ENCODE measurements around the gene RIMKLA. TPM values are rescaled to one million over a fixed set of nuclear protein-coding genes. Genes with fewer than 3 reads are reported as not detected.

Gene RIMKLA
- total and polyA plus RNA-seq, 9 donors, result 0.02 to 0.27 (median 0.14) TPM; not detected in 1

GRCh38 chr1:42334240-42335049, 46.1 kb upstream of the RIMKLA start:
- no peak for TF ChIP-seq EP300 (IDR thresholded peaks at IDR 0.05)
- no peak for TF ChIP-seq CTCF (IDR thresholded peaks at IDR 0.05)
- TF ChIP-seq POLR2A (IDR thresholded peaks at IDR 0.05), result no peak
- H3K27ac ChIP-seq, result peak overlapping the region; percentile 64 to 80
- intact Hi-C loops (cut with DNase I), result loop anchor here in 1 of 4 donors (10.0 kb wide), 1 partner anchor 160 kb away; no protein-coding TSS in a partner anchor
- peaks cover 4% of the 10 kb centered on the region for H3K4me1 ChIP-seq (ENCODE audit: insufficient read depth)
- H3K27me3 ChIP-seq, result no peaks in the 10 kb centered on the region
- H3K36me3 ChIP-seq, result no peaks in the 10 kb centered on the region
- H3K4me3 ChIP-seq, result peak overlapping the region; percentile 90
- DNase-seq, result peak in 2 of 5 donors; percentile 44 to 45
- 0 to 2% (median 1%) methylated on average over 30 to 58 of the region's 58 CpGs for WGBS, 3 donors
- H3K9me3 ChIP-seq, result no peaks in the 10 kb centered on the region

- Histone ChIP-seq H3K27ac (peak within 1 kb of the TSS; percentile 64 to 80), H3K36me3 (no peaks in the 10 kb centered on the region), H3K4me3 (peak within 1 kb of the TSS; percentile 90), H3K4me1 (ENCODE audit: insufficient read depth) (peaks cover 4% of the 10 kb centered on the region), H3K27me3 (no peaks in the 10 kb centered on the region), H3K9me3 (no peaks in the 10 kb centered on the region)
- TF ChIP-seq CTCF (IDR thresholded peaks at IDR 0.05), result no peak
- TF ChIP-seq POLR2A (IDR thresholded peaks at IDR 0.05), result peak; percentile 50
- TF ChIP-seq EP300 (IDR thresholded peaks at IDR 0.05), result no peak
- intact Hi-C loops (cut with DNase I), result loop anchor here in 1 of 4 donors (10.0 kb wide), 1 partner anchor 160 kb away; no protein-coding TSS in a partner anchor
- peak; percentile 85 to 95 (median 93) for DNase-seq
- WGBS, 3 donors, result 0 to 1% (median 0%) methylated on average over 41 to 79 of the region's 79 CpGs
Measured at GRCh38 chr1:42335050-42335808, 45.4 kb upstream of the RIMKLA start, which contains the start of gene FOXJ3. TSS of gene FOXJ3 (minus strand) at chr1:42335235. CDS start at chr1:42311093, 24,142 bp downstream.

GRCh38 chr1:42335809-42336518, 44.6 kb upstream of the RIMKLA start:
- H3K27me3 ChIP-seq, result no peaks in the 10 kb centered on the region
- no peak for TF ChIP-seq POLR2A (IDR thresholded peaks at IDR 0.05)
- no peak for TF ChIP-seq EP300 (IDR thresholded peaks at IDR 0.05)

GRCh38 chr1:42336978-42337377, 43.6 kb upstream of the RIMKLA start:
- TF ChIP-seq CTCF (IDR thresholded peaks at IDR 0.05), result no peak
- no peak for TF ChIP-seq POLR2A (IDR thresholded peaks at IDR 0.05)
- no peak for TF ChIP-seq EP300 (IDR thresholded peaks at IDR 0.05)
- Histone ChIP-seq H3K36me3 (no peaks in the 10 kb centered on the region), H3K27ac (no peak overlapping the region), H3K27me3 (no peaks in the 10 kb centered on the region), H3K4me1 (ENCODE audit: insufficient read depth) (peaks cover 1% of the 10 kb centered on the region), H3K4me3 (no peak overlapping the region), H3K9me3 (no peaks in the 10 kb centered on the region)
- WGBS, 3 donors, result 55 to 63% (median 56%) methylated on average over 6 of the region's 6 CpGs
- DNase-seq, result no peak
- intact Hi-C loops (cut with DNase I), result loop anchor here in 1 of 4 donors (10.0 kb wide), 1 partner anchor 162 kb away; no protein-coding TSS in a partner anchor

More at GRCh38 chr1:42335809-42336518, 44.6 kb upstream of the RIMKLA start:
- Histone ChIP-seq H3K4me1 (ENCODE audit: insufficient read depth) (peaks cover 3% of the 10 kb centered on the region), H3K9me3 (no peaks in the 10 kb centered on the region), H3K4me3 (peak overlapping the region; percentile 90), H3K36me3 (no peaks in the 10 kb centered on the region), H3K27ac (peak overlapping the region in 1 of 2 donors; percentile 80)
- intact Hi-C loops (cut with DNase I), result loop anchor here in 1 of 4 donors (10.0 kb wide), 1 partner anchor 161 kb away; no protein-coding TSS in a partner anchor
- WGBS, 3 donors, result 10 to 13% (median 13%) methylated on average over 9 of the region's 9 CpGs
- DNase-seq, result peak in 1 of 5 donors; percentile 28
